SK-N-SH treated with all-trans-retinoic acid at 6 μM for 48 hours (cell line): ENCODE measurements around the gene VMP1.

Experiments used
- ATAC-seq: fragments of 200-7000 bp; cut with Tn5 transposase; 3 replicates; pipeline ENCODE4 v1.9.1; 2020; ENCODE audit warnings: mild to moderate bottlenecking, moderate library complexity
- ARNTL ChIP-seq: fragments of 450-650 bp; formaldehyde crosslinking; IDR thresholded peaks from 2 replicates; pipeline ENCODE4 v1.5.0; 2020; ENCODE audit warnings: low read depth, mild to moderate bottlenecking, moderate library complexity, borderline replicate concordance
- BACH2 ChIP-seq: fragments of 250-450 bp; sonication (Bioruptor Pico); IDR thresholded peaks from 2 replicates; pipeline ENCODE4 v1.9.0; 2021; ENCODE audit warnings: mild to moderate bottlenecking, borderline replicate concordance
- CSDC2 ChIP-seq: fragments of 250-450 bp; sonication (Bioruptor Pico); IDR thresholded peaks from 2 replicates; pipeline ENCODE4 v1.5.0; 2020; ENCODE audit warnings: mild to moderate bottlenecking, moderate library complexity
- GLIS3 ChIP-seq: fragments of 250-450 bp; sonication (Bioruptor Pico); IDR thresholded peaks from 2 replicates; pipeline ENCODE4 v1.5.0; 2020; ENCODE audit warnings: mild to moderate bottlenecking, moderate library complexity
- ISL1 ChIP-seq: fragments of 250-450 bp; sonication (Bioruptor Pico); IDR thresholded peaks from 2 replicates; pipeline ENCODE4 v2.1.2; 2022; ENCODE audit warnings: mild to moderate bottlenecking, moderate library complexity
- OSR1 ChIP-seq: fragments of 250-450 bp; sonication (Bioruptor Pico); IDR thresholded peaks from 2 replicates; pipeline ENCODE4 v1.8.0; 2022; ENCODE audit warnings: moderate library complexity, mild to moderate bottlenecking, inconsistent platforms
- PATZ1 ChIP-seq: fragments of 250-450 bp; sonication (Bioruptor Pico); IDR thresholded peaks from 2 replicates; pipeline ENCODE4 v1.8.0; 2020; ENCODE audit warnings: mild to moderate bottlenecking, moderate library complexity, borderline replicate concordance
- POU6F1 ChIP-seq: fragments of 250-450 bp; sonication (Bioruptor Pico); IDR thresholded peaks from 2 replicates; pipeline ENCODE4 v1.8.0; 2021; ENCODE audit warnings: low read depth, mild to moderate bottlenecking, moderate library complexity, borderline replicate concordance
- PPARA ChIP-seq: fragments of 250-450 bp; sonication (Bioruptor Pico); IDR thresholded peaks from 2 replicates; pipeline ENCODE4 v1.5.0; 2020; ENCODE audit warnings: mild to moderate bottlenecking, borderline replicate concordance
- RARB ChIP-seq: fragments of 250-450 bp; sonication (Bioruptor Pico); IDR thresholded peaks from 2 replicates; pipeline ENCODE4 v1.8.0; 2021; ENCODE audit warnings: mild to moderate bottlenecking, moderate library complexity
- SNAI2 ChIP-seq: fragments of 250-450 bp; sonication (Bioruptor Pico); IDR thresholded peaks from 2 replicates; pipeline ENCODE4 v1.5.0; 2020; ENCODE audit warnings: mild to moderate bottlenecking, moderate library complexity
- TCF4 ChIP-seq: fragments of 250-450 bp; sonication (Bioruptor Pico); IDR thresholded peaks from 2 replicates; pipeline ENCODE4 v1.8.0; 2021; ENCODE audit warnings: mild to moderate bottlenecking, moderate library complexity, borderline replicate concordance
- ZC3H10 ChIP-seq: fragments of 250-450 bp; sonication (Bioruptor Pico); IDR thresholded peaks from 2 replicates; pipeline ENCODE4 v1.5.1; 2021; ENCODE audit warnings: mild to moderate bottlenecking, moderate library complexity
- ZFP3 ChIP-seq: fragments of 250-450 bp; sonication (Bioruptor Pico); IDR thresholded peaks from 2 replicates; pipeline ENCODE4 v1.5.0; 2020; ENCODE audit warnings: mild to moderate bottlenecking, moderate library complexity
- ZFP30 ChIP-seq: fragments of 450-650 bp; formaldehyde crosslinking; IDR thresholded peaks from 2 replicates; pipeline ENCODE4 v1.5.0; 2022; ENCODE audit warnings: mild to moderate bottlenecking, moderate library complexity
- ZNF565 ChIP-seq: fragments of 450-650 bp; formaldehyde crosslinking; conservative IDR thresholded peaks from 2 replicates; pipeline ENCODE4 v1.5.0; 2020; ENCODE audit warnings: low read depth, mild to moderate bottlenecking, moderate library complexity
- ZNF70 ChIP-seq: fragments of 450-650 bp; formaldehyde crosslinking; IDR thresholded peaks from 2 replicates; pipeline ENCODE4 v1.5.0; 2020; ENCODE audit warnings: mild to moderate bottlenecking, moderate library complexity
- ZNF8 ChIP-seq: fragments of 450-650 bp; formaldehyde crosslinking; IDR thresholded peaks from 2 replicates; pipeline ENCODE4 v1.5.0; 2020; ENCODE audit warnings: mild to moderate bottlenecking, moderate library complexity
- TF ChIP-seq, protein P1 (sequence below): fragments of 250-450 bp; sonication (Bioruptor Pico); IDR thresholded peaks from 2 replicates; pipeline ENCODE4 v1.5.1; 2020; ENCODE audit warnings: low read depth, mild to moderate bottlenecking, moderate library complexity
- TF ChIP-seq, protein P2 (sequence below): fragments of 250-450 bp; sonication (Bioruptor Pico); IDR thresholded peaks from 2 replicates; pipeline ENCODE4 v1.5.1; 2021; ENCODE audit warnings: mild to moderate bottlenecking, moderate library complexity
- TF ChIP-seq, protein P3 (sequence below): fragments of 250-450 bp; sonication (Bioruptor Pico); IDR thresholded peaks from 2 replicates; pipeline ENCODE4 v1.5.0; 2020; ENCODE audit warnings: mild to moderate bottlenecking, moderate library complexity

Gene VMP1

GRCh38 chr17:59668816-59669215, 38.6 kb upstream of the VMP1 start:
- peak; percentile 86 for ATAC-seq
- TF ChIP-seq BACH2 (CRISPR knock-in tag) (no peak), ISL1 (peak; percentile 83)

GRCh38 chr17:59669411-59669810, 38.0 kb upstream of the VMP1 start:
- TF ChIP-seq ZNF70 (CRISPR knock-in tag) = no peak
- no peak for TF ChIP-seq ISL1
- TF ChIP-seq CSDC2 (CRISPR knock-in tag) = no peak
- no peak for TF ChIP-seq ZFP30 (CRISPR knock-in tag)
- TF ChIP-seq BACH2 (CRISPR knock-in tag) = no peak
- no peak for TF ChIP-seq PATZ1 (CRISPR knock-in tag)
- no peak for TF ChIP-seq ZNF8 (CRISPR knock-in tag)
- TF ChIP-seq, protein P1, sequence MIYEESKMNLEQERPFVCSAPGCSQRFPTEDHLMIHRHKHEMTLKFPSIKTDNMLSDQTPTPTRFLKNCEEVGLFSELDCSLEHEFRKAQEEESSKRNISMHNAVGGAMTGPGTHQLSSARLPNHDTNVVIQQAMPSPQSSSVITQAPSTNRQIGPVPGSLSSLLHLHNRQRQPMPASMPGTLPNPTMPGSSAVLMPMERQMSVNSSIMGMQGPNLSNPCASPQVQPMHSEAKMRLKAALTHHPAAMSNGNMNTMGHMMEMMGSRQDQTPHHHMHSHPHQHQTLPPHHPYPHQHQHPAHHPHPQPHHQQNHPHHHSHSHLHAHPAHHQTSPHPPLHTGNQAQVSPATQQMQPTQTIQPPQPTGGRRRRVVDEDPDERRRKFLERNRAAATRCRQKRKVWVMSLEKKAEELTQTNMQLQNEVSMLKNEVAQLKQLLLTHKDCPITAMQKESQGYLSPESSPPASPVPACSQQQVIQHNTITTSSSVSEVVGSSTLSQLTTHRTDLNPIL = no peak
- no peak for TF ChIP-seq SNAI2 (CRISPR knock-in tag)
- no peak for TF ChIP-seq RARB (CRISPR knock-in tag)
- TF ChIP-seq PPARA (CRISPR knock-in tag) = no peak
- TF ChIP-seq TCF4 = no peak
- TF ChIP-seq GLIS3 (CRISPR knock-in tag) = no peak
- no peak for TF ChIP-seq ARNTL (CRISPR knock-in tag)
- TF ChIP-seq, protein P2, sequence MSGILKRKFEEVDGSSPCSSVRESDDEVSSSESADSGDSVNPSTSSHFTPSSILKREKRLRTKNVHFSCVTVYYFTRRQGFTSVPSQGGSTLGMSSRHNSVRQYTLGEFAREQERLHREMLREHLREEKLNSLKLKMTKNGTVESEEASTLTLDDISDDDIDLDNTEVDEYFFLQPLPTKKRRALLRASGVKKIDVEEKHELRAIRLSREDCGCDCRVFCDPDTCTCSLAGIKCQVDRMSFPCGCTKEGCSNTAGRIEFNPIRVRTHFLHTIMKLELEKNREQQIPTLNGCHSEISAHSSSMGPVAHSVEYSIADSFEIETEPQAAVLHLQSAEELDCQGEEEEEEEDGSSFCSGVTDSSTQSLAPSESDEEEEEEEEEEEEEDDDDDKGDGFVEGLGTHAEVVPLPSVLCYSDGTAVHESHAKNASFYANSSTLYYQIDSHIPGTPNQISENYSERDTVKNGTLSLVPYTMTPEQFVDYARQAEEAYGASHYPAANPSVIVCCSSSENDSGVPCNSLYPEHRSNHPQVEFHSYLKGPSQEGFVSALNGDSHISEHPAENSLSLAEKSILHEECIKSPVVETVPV = no peak
- no peak for TF ChIP-seq ZFP3 (CRISPR knock-in tag)
- TF ChIP-seq OSR1 = no peak
- TF ChIP-seq ZC3H10 (CRISPR knock-in tag) = no peak
- TF ChIP-seq, protein P3, sequence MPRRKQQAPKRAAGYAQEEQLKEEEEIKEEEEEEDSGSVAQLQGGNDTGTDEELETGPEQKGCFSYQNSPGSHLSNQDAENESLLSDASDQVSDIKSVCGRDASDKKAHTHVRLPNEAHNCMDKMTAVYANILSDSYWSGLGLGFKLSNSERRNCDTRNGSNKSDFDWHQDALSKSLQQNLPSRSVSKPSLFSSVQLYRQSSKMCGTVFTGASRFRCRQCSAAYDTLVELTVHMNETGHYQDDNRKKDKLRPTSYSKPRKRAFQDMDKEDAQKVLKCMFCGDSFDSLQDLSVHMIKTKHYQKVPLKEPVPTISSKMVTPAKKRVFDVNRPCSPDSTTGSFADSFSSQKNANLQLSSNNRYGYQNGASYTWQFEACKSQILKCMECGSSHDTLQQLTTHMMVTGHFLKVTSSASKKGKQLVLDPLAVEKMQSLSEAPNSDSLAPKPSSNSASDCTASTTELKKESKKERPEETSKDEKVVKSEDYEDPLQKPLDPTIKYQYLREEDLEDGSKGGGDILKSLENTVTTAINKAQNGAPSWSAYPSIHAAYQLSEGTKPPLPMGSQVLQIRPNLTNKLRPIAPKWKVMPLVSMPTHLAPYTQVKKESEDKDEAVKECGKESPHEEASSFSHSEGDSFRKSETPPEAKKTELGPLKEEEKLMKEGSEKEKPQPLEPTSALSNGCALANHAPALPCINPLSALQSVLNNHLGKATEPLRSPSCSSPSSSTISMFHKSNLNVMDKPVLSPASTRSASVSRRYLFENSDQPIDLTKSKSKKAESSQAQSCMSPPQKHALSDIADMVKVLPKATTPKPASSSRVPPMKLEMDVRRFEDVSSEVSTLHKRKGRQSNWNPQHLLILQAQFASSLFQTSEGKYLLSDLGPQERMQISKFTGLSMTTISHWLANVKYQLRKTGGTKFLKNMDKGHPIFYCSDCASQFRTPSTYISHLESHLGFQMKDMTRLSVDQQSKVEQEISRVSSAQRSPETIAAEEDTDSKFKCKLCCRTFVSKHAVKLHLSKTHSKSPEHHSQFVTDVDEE (CRISPR knock-in tag) = no peak
- no peak for TF ChIP-seq ZNF565 (CRISPR knock-in tag)
- TF ChIP-seq, all 23 proteins: peak for 0
- ATAC-seq = peak; percentile 15

- no peak for TF ChIP-seq POU6F1 (CRISPR knock-in tag)
- no peak for TF ChIP-seq BACH2 (CRISPR knock-in tag)
- no peak for ATAC-seq
These were observed 37.5 kb upstream of the VMP1 start for GRCh38 chr17:59669944-59670343.

DNA sequence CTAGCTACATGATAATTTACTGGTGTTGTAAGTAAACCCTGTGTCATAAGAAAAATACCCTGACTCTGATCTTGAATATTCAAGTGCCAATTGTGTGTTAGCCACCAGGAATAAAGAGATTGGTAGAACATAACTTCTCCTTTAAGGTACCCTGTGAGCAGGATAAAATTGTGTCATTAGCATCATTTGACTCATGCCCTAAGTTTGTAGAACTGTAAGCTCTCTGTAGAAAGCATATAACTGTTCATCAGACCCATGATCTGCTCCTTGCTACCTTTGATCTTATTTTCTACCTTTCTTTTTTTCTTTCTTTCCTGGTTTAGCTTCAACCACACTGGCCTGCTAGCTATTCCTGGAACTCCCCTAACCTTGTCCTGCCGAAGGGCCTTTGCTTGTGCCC, 36.1 kb upstream of the VMP1 start:
- no peak for ATAC-seq
- no peak for TF ChIP-seq ZFP3 (CRISPR knock-in tag)
- no peak for TF ChIP-seq ISL1
- TF ChIP-seq ZNF565 (CRISPR knock-in tag) = no peak
- TF ChIP-seq, protein P3 (CRISPR knock-in tag) = no peak
- TF ChIP-seq, protein P1 = no peak
- TF ChIP-seq PATZ1 (CRISPR knock-in tag) = no peak
- TF ChIP-seq OSR1 = no peak
